T-cell (primary cell): Measurements from ENCODE around the gene DHRS12. TPM values are rescaled to one million over a fixed set of nuclear protein-coding genes. Genes with fewer than 3 reads are reported as not detected.
A peak's percentile ranks its signal among the peaks of the same experiment; 100 is the strongest.

ENCODE experiments used
- ATAC-seq, 4 experiments: fragments of 200-7000 bp in 3 of 4; fragments of 150-1000 bp in 1 of 4; cut with Tn5 transposase; replicated peaks in 1 of 4; 1 replicate in 3 of 4; 2 replicates in 1 of 4; pipeline ENCODE4 v1.10.0; 2021; ENCODE audit warnings: moderate library complexity in 3 of 4, mild to moderate bottlenecking in 2 of 4, moderate number of reproducible peaks in 1 of 4
- CTCF ChIA-PET, 2 donors: fragments of 300-600 bp; sonication (Branson Sonifier 250); formaldehyde crosslinking; loops; one replicate each; lab custom pipeline; 2022; ENCODE audit warnings: antibody characterized with exemption in 2 of 2; lab: Charles Lee
- POLR2A ChIA-PET, 2 donors: fragments of 300-600 bp; sonication (Branson Sonifier 250); formaldehyde crosslinking; loops; one replicate each; lab custom pipeline; 2022; ENCODE audit warnings: antibody characterized with exemption in 2 of 2; lab: Charles Lee
- DNase-seq, 35 experiments: peaks; one replicate each; pipeline versions ENCODE4 v3.0.0 to v3.0.0-alpha.2; 2013 to 2023
- H3K27ac ChIP-seq: one replicate; pipeline ENCODE4 v1.5.1; 2013; ENCODE audit warnings: low read length
- H3K27me3 ChIP-seq, 2 experiments: replicated peaks in 1 of 2; 1 replicate in 1 of 2; 2 replicates in 1 of 2; pipeline versions ENCODE4 v1.6.1 to v1.7.0; 2013; ENCODE audit warnings: low read length in 1 of 2, mixed read lengths in 1 of 2; ENCODE audit not compliant: control insufficient read depth in 2 of 2, insufficient read depth in 2 of 2; ENCODE audit errors: extremely low read depth in 1 of 2
- H3K36me3 ChIP-seq, 2 donors: 1 replicate in 1 of 2; 2 replicates in 1 of 2; pipeline versions ENCODE4 v1.6.1 to v1.7.0; 2013; ENCODE audit warnings: low read length in 1 of 2; ENCODE audit not compliant: control insufficient read depth in 2 of 2, insufficient read depth in 1 of 2; ENCODE audit errors: extremely low read depth in 1 of 2
- H3K4me1 ChIP-seq, 2 experiments: 1 replicate in 1 of 2; 2 replicates in 1 of 2; pipeline versions ENCODE4 v1.6.1 to v1.7.0; 2013; ENCODE audit warnings: low read length in 2 of 2, mixed read lengths in 1 of 2; ENCODE audit not compliant: insufficient read depth in 2 of 2, control insufficient read depth in 1 of 2; ENCODE audit errors: extremely low read depth in 1 of 2
- H3K4me3 ChIP-seq, 2 donors: 1 replicate in 1 of 2; 2 replicates in 1 of 2; pipeline versions ENCODE4 v1.5.1 to v1.7.0; 2013; ENCODE audit warnings: mild to moderate bottlenecking in 2 of 2, low read length in 1 of 2, moderate library complexity in 1 of 2; ENCODE audit not compliant: control insufficient read depth in 1 of 2; ENCODE audit errors: extremely low read depth in 1 of 2
- H3K9me3 ChIP-seq: 2 replicates; pipeline ENCODE4 v1.7.0; 2013
- H3K27ac Mint-ChIP-seq, 2 donors: one replicate each; pipeline ENCODE4 v1.8.0; 2020 to 2021; ENCODE audit warnings: mild to moderate bottlenecking in 2 of 2, mixed read lengths in 2 of 2
- H3K27me3 Mint-ChIP-seq, 2 donors: one replicate each; pipeline ENCODE4 v1.8.0; 2021 to 2022; ENCODE audit warnings: mixed read lengths in 2 of 2
- H3K36me3 Mint-ChIP-seq: one replicate; pipeline ENCODE4 v1.8.0; 2021; ENCODE audit warnings: mixed read lengths
- H3K4me1 Mint-ChIP-seq, 3 donors: one replicate each; pipeline ENCODE4 v1.8.0; 2020 to 2022; ENCODE audit warnings: mixed read lengths in 3 of 3, mild to moderate bottlenecking in 1 of 3
- H3K4me3 Mint-ChIP-seq, 3 donors: one replicate each; pipeline ENCODE4 v1.8.0; 2020 to 2022; ENCODE audit warnings: mild to moderate bottlenecking in 3 of 3, mixed read lengths in 3 of 3, moderate library complexity in 3 of 3
- H3K9me3 Mint-ChIP-seq, 3 donors: one replicate each; pipeline ENCODE4 v1.8.0; 2020 to 2022; ENCODE audit warnings: mixed read lengths in 3 of 3
- whole genome bisulfite sequencing: methylation state at CpG from one replicate; pipeline ENCODE4 v1.1.5; 2013; ENCODE audit warnings: missing lambda C conversion rate; ENCODE audit not compliant: insufficient coverage; 5-methylcytosine and 5-hydroxymethylcytosine counted together
- total RNA-seq, 35 experiments: library from RNA in 6 of 35; stranded (reverse) in 6 of 35; fragments of 120-200 nt in 1 of 35; gene quantifications; one replicate each; pipeline versions ENCODE4 v1.2.1 to v1.2.4 and lab custom pipeline; 2013 to 2026

Gene DHRS12
- total RNA-seq, 5 donors from 2014 or later (not counting 1 experiment from before 2014, with no cell fraction given), result 18.1 to 27.8 (median 21.7) TPM

- peaks cover 26% of the 10 kb centered on the region for H3K36me3 Mint-ChIP-seq
- Histone ChIP-seq H3K36me3 (peaks cover 0 to 15% of the 10 kb centered on the region in 2 donors), H3K9me3 (no peaks in the 10 kb centered on the region), H3K27me3 (no peaks in the 10 kb centered on the region), H3K4me1 (peaks cover 10 to 26% of the 10 kb centered on the region in 2 experiments), H3K27ac (no peak overlapping the region), H3K4me3 (no peak overlapping the region)
- peak in 34 of 35 experiments; percentile 17 to 81 (median 56) for DNase-seq
- peak; percentile 60 to 75 (median 70) for ATAC-seq
- ChIA-PET CTCF (interaction anchor here (0.6 to 3.4 kb wide), 44 partner anchors 15 to 672 kb away, joined by 3 to 85 read pairs (median 4); partner anchors contain the start of gene INTS6 (in 1 of the 2)), POLR2A (interaction anchor here (0.6 to 1.1 kb wide), 5 partner anchors 344 to 400 kb away, joined by 4 to 8 read pairs (median 5); partner anchors contain the start of gene INTS6 (in 2 of the 2))
- H3K27me3 Mint-ChIP-seq, result no peaks in the 10 kb centered on the region
- 55% methylated on average over 8 of the region's 12 CpGs for WGBS
- H3K27ac Mint-ChIP-seq, result peak overlapping the region in 1 of 2 donors; percentile 55
- H3K4me3 Mint-ChIP-seq, result no peak overlapping the region
- peaks cover 28 to 51% (median 37%) of the 10 kb centered on the region in 3 donors for H3K4me1 Mint-ChIP-seq
- no peaks in the 10 kb centered on the region for H3K9me3 Mint-ChIP-seq
Observed at GRCh38 chr13:51797664-51798488, 6.1 kb downstream of the DHRS12 start.

GRCh38 chr13:51796546-51796945 is 7.4 kb downstream of the DHRS12 start:
- POLR2A ChIA-PET, result interaction anchor here in 1 of 2 donors (1.1 kb wide), 1 partner anchor 376 kb away, joined by 5 read pairs; no protein-coding TSS in a partner anchor
- Histone ChIP-seq H3K36me3 (peaks cover 0 to 18% of the 10 kb centered on the region in 2 donors), H3K4me3 (no peak overlapping the region), H3K4me1 (peaks cover 0 to 13% of the 10 kb centered on the region in 2 experiments), H3K27me3 (no peaks in the 10 kb centered on the region), H3K27ac (no peak overlapping the region), H3K9me3 (no peaks in the 10 kb centered on the region)
- no peak for ATAC-seq
- no peak overlapping the region for H3K27ac Mint-ChIP-seq
- no peak overlapping the region for H3K4me3 Mint-ChIP-seq
- peaks cover 39% of the 10 kb centered on the region for H3K36me3 Mint-ChIP-seq
- no peaks in the 10 kb centered on the region for H3K9me3 Mint-ChIP-seq
- DNase-seq, result no peak
- peaks cover 18 to 37% (median 25%) of the 10 kb centered on the region in 3 donors for H3K4me1 Mint-ChIP-seq
- CTCF ChIA-PET, result interaction anchor here (0.6 to 3.4 kb wide), 10 partner anchors 19 to 671 kb away, joined by 5 to 85 read pairs (median 13); no protein-coding TSS in a partner anchor
- H3K27me3 Mint-ChIP-seq, result no peaks in the 10 kb centered on the region
- 100% methylated on average over 6 of the region's 7 CpGs for WGBS

- H3K4me3 Mint-ChIP-seq, result no peak overlapping the region
- Histone ChIP-seq H3K9me3 (no peaks in the 10 kb centered on the region), H3K4me3 (no peak overlapping the region), H3K36me3 (peaks cover 0 to 18% of the 10 kb centered on the region in 2 donors), H3K27ac (no peak overlapping the region), H3K4me1 (peaks cover 0 to 8% of the 10 kb centered on the region in 2 experiments), H3K27me3 (no peaks in the 10 kb centered on the region)
- ATAC-seq, result no peak
- peaks cover 13 to 31% (median 16%) of the 10 kb centered on the region in 3 donors for H3K4me1 Mint-ChIP-seq
- ChIA-PET CTCF (interaction anchor here (0.9 to 2.9 kb wide), 4 partner anchors 17 to 670 kb away, joined by 3 to 10 read pairs (median 5); no protein-coding TSS in a partner anchor), POLR2A (interaction anchor here in 1 of 2 donors (0.9 kb wide), 1 partner anchor 342 kb away, joined by 3 read pairs; the partner anchor contains the start of gene INTS6)
- peaks cover 46% of the 10 kb centered on the region for H3K36me3 Mint-ChIP-seq
- no peaks in the 10 kb centered on the region for H3K9me3 Mint-ChIP-seq
- no peak overlapping the region for H3K27ac Mint-ChIP-seq
- WGBS, result no CpG with 5 or more reads among the region's 2 CpGs
- DNase-seq, result no peak
- H3K27me3 Mint-ChIP-seq, result no peaks in the 10 kb centered on the region
Observed at GRCh38 chr13:51795419-51795818, 8.5 kb downstream of the DHRS12 start.

- ChIA-PET POLR2A (interaction anchor here in 1 of 2 donors (0.9 kb wide), 1 partner anchor 342 kb away, joined by 3 read pairs; the partner anchor contains the start of gene INTS6), CTCF (interaction anchor here (0.9 to 1.4 kb wide), 3 partner anchors 18 to 361 kb away, joined by 3 to 7 read pairs (median 3); no protein-coding TSS in a partner anchor)
- H3K9me3 Mint-ChIP-seq, result no peaks in the 10 kb centered on the region
- WGBS, result 94% methylated on average over 3 of the region's 4 CpGs
- no peak for ATAC-seq
- Histone ChIP-seq H3K27me3 (no peaks in the 10 kb centered on the region), H3K9me3 (no peaks in the 10 kb centered on the region), H3K27ac (no peak overlapping the region), H3K4me1 (peaks cover 0 to 8% of the 10 kb centered on the region in 2 experiments), H3K4me3 (no peak overlapping the region), H3K36me3 (peaks cover 0 to 18% of the 10 kb centered on the region in 2 donors)
- H3K4me1 Mint-ChIP-seq, result peaks cover 13 to 31% (median 14%) of the 10 kb centered on the region in 3 donors
- no peaks in the 10 kb centered on the region for H3K27me3 Mint-ChIP-seq
- peaks cover 49% of the 10 kb centered on the region for H3K36me3 Mint-ChIP-seq
- DNase-seq, result no peak
- no peak overlapping the region for H3K4me3 Mint-ChIP-seq
- no peak overlapping the region for H3K27ac Mint-ChIP-seq
Observed at GRCh38 chr13:51794964-51795363, 9.0 kb downstream of the DHRS12 start.

GRCh38 chr13:51793570-51794271 is 10.2 kb downstream of the DHRS12 start:
- H3K27ac Mint-ChIP-seq, result peak overlapping the region in 1 of 2 donors; percentile 34
- Histone ChIP-seq H3K27me3 (no peaks in the 10 kb centered on the region), H3K36me3 (peaks cover 0 to 20% of the 10 kb centered on the region in 2 donors), H3K4me1 (peaks cover 0 to 8% of the 10 kb centered on the region in 2 experiments), H3K4me3 (no peak overlapping the region), H3K9me3 (no peaks in the 10 kb centered on the region), H3K27ac (no peak overlapping the region)
- no peaks in the 10 kb centered on the region for H3K9me3 Mint-ChIP-seq
- H3K4me1 Mint-ChIP-seq, result peaks cover 13 to 27% (median 14%) of the 10 kb centered on the region in 3 donors
- no peak for DNase-seq
- no peak overlapping the region for H3K4me3 Mint-ChIP-seq
- peak in 1 of 4 experiments; percentile 31 for ATAC-seq
- POLR2A ChIA-PET, result interaction anchor here (0.7 to 1.2 kb wide), 3 partner anchors 168 to 651 kb away, joined by 3 to 5 read pairs (median 3); no protein-coding TSS in a partner anchor
- peaks cover 59% of the 10 kb centered on the region for H3K36me3 Mint-ChIP-seq
- no peaks in the 10 kb centered on the region for H3K27me3 Mint-ChIP-seq
- CTCF ChIA-PET, result no interaction called here
- 63% methylated on average over 3 of the region's 6 CpGs for WGBS
